Measurements from ENCODE around the gene MAMSTR.

GRCh38 chr19:48683349-48683748, 36.2 kb downstream of the MAMSTR start:
- TF ChIP-seq, protein P1, sequence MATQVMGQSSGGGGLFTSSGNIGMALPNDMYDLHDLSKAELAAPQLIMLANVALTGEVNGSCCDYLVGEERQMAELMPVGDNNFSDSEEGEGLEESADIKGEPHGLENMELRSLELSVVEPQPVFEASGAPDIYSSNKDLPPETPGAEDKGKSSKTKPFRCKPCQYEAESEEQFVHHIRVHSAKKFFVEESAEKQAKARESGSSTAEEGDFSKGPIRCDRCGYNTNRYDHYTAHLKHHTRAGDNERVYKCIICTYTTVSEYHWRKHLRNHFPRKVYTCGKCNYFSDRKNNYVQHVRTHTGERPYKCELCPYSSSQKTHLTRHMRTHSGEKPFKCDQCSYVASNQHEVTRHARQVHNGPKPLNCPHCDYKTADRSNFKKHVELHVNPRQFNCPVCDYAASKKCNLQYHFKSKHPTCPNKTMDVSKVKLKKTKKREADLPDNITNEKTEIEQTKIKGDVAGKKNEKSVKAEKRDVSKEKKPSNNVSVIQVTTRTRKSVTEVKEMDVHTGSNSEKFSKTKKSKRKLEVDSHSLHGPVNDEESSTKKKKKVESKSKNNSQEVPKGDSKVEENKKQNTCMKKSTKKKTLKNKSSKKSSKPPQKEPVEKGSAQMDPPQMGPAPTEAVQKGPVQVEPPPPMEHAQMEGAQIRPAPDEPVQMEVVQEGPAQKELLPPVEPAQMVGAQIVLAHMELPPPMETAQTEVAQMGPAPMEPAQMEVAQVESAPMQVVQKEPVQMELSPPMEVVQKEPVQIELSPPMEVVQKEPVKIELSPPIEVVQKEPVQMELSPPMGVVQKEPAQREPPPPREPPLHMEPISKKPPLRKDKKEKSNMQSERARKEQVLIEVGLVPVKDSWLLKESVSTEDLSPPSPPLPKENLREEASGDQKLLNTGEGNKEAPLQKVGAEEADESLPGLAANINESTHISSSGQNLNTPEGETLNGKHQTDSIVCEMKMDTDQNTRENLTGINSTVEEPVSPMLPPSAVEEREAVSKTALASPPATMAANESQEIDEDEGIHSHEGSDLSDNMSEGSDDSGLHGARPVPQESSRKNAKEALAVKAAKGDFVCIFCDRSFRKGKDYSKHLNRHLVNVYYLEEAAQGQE (IDR thresholded peaks at IDR 0.05; ENCODE audit: insufficient read depth in 1 of 2, low read depth in 2 of 2, low read length in 2 of 2): no peak
- TF ChIP-seq POLR2AphosphoS5 (IDR thresholded peaks at IDR 0.05; ENCODE audit: low read depth, low read length): no peak

All from PFSK-1 (cell line).